Coronary artery (tissue), 2 donors: ENCODE measurements around the gene EYA2.

Source experiments
- DNase-seq: peaks from one replicate; pipeline ENCODE4 v3.0.0-alpha.2; 2017; ENCODE audit warnings: low spot score
- H3K27ac ChIP-seq, 2 donors: fragments of 200-600 bp; sonication (generic); one replicate each; pipeline ENCODE4 v1.5.1; 2016 to 2019
- H3K4me3 ChIP-seq: fragments of 200-600 bp; sonication (generic); 2 replicates; pipeline ENCODE4 v1.5.1; 2016; ENCODE audit warnings: mild to moderate bottlenecking, moderate library complexity
- CTCF ChIP-seq: fragments of 200-600 bp; sonication (generic); IDR thresholded peaks from one replicate; pipeline ENCODE4 v1.5.1; 2019; ENCODE audit warnings: antibody characterized with exemption

EYA2 gene

GRCh38 chr20:47141941-47142773 is 247.5 kb downstream of the EYA2 start:
- no peak for TF ChIP-seq CTCF
- no peak for DNase-seq
- H3K27ac ChIP-seq: no peak overlapping the region
- no peak overlapping the region for H3K4me3 ChIP-seq

- Histone ChIP-seq H3K4me3 (no peak overlapping the region), H3K27ac (no peak overlapping the region)
- no peak for DNase-seq
- TF ChIP-seq CTCF: no peak
Measured at GRCh38 chr20:47142774-47143170, 248.1 kb downstream of the EYA2 start.

- DNase-seq: no peak
- TF ChIP-seq CTCF: no peak
- H3K27ac ChIP-seq: peak overlapping the region in 1 of 2 donors; percentile 42
- no peak overlapping the region for H3K4me3 ChIP-seq
Measured at GRCh38 chr20:47143657-47144056, 249.0 kb downstream of the EYA2 start.

- no peak for DNase-seq
- no peak for TF ChIP-seq CTCF
- no peak overlapping the region for H3K4me3 ChIP-seq
- H3K27ac ChIP-seq: no peak overlapping the region
Measured at GRCh38 chr20:47144463-47144862, 249.8 kb downstream of the EYA2 start.

GRCh38 chr20:47146686-47147085 is 252.0 kb downstream of the EYA2 start:
- no peak overlapping the region for H3K4me3 ChIP-seq
- no peak for DNase-seq
- TF ChIP-seq CTCF: no peak

GRCh38 chr20:47148059-47148458 is 253.4 kb downstream of the EYA2 start:
- H3K4me3 ChIP-seq: no peak overlapping the region

More at GRCh38 chr20:47146686-47147085, 252.0 kb downstream of the EYA2 start:
- H3K27ac ChIP-seq: no peak overlapping the region

More at GRCh38 chr20:47148059-47148458, 253.4 kb downstream of the EYA2 start:
- DNase-seq: no peak
- H3K27ac ChIP-seq: no peak overlapping the region
- TF ChIP-seq CTCF: no peak
